HG02884 (cell line): ENCODE measurements around the gene ACP3.

ENCODE experiments used
- ATAC-seq: cut with Tn5 transposase; IDR thresholded peaks from one replicate; pipeline ENCODE4 v1.9.1; 2021; ENCODE audit warnings: mild to moderate bottlenecking, moderate library complexity; ENCODE audit not compliant: unreplicated experiment

ACP3 gene

DNA sequence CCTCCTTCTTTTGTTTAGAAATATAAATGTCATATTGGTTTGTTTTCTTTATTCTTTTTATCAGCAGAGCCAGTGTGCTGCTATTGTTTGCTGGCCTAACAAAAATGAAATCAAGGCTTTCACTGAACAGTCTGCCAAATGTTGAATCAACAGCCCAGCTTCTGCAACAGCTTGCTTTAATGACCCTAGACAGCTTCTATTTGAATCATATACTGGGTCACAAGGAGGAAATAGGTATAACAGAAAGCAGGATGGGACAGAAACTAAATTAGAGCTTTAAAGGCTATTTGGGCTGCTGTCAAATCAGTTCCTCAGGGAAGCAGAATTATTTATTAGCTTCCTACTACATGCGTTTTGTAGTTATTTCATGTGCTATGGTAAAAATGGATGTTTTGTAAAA lies 88.0 kb downstream of the ACP3 start:
- no peak for ATAC-seq

DNA sequence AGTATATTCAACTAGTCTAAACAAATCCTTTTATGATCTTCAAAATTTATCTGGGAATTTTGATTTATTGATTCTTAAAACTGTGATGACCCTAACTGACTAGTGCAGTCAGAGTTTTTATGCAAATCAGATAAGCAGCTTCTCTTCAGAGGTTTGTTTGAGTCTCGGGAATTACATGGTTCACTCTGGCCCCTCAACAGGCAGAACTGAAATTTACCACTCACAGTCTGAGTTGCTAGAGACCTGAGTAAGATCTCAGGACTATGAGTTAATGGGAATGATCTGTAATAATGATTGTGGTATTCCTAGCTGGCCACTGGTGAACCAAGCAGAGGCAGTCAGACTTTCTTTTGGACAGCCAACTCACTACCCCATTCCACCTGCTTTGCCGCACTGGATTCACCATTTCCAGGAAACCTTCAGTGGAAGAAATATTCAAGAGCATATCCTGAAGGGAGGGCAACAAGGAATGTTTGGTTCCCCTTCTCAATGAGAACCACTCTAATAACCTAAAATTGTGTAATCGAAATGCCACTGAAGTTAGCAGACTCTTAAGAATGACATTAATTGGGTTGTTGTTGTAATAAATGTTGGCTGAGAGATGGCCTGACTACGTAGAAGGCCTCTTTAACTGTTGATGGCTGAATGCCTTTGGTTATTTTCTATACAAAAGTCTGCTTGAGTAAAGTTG lies 88.5 kb downstream of the ACP3 start:
- no peak for ATAC-seq

DNA sequence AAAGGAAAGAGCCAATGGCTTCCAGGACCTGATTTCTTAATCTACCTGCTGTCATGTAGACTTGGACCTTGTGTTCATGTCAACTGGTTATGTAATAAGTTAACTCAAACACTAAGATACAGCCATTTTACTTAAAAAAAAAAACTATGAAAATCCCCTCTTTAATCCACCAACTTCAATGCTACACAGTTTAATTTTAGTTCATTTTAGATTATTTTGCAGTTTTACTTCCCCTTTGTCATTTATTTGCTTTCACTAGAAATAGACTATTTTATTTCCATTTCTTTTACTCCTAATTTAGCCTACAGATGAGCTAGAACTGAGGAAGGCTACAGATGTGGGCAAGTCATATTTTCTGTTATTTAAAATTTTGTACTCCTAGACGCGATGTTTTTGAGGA lies 89.4 kb downstream of the ACP3 start:
- ATAC-seq: no peak

DNA sequence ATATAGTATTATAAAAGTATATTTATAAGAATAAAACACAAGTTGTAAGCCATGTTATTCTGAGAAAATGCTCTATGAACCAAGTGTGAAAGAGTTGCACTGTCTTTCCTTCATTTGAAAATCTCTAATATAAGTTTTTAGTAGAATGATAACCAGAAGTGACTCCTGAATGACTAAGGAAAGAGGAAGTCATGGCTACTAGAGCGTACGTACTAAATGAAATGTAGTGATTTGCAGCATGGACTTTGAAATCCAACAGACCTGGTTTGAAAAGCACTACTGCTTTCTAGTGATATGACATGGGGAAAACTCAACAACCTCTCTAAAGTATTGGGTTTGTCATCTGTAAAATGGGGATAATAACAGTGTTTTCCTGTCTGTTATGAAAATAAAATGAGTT lies 89.8 kb downstream of the ACP3 start:
- no peak for ATAC-seq
